Left hindlimb (tissue), 1 donor: Measurements from ENCODE around the gene IGSF21.

ENCODE experiments used
- DNase-seq: peaks from one replicate; pipeline ENCODE4 v3.0.0-alpha.2; 2018

IGSF21 gene

GRCh38 chr1:18107369-18108298 lies at the start of gene IGSF21:
Gene IGSF21, plus strand, starts transcription at chr1:18107798. Its CDS starts 331 bp downstream, at chr1:18108129.
- no peak for DNase-seq

GRCh38 chr1:18058206-18058921 lies 49.2 kb upstream of the IGSF21 start:
- DNase-seq, result no peak

GRCh38 chr1:18058981-18059605 lies 48.5 kb upstream of the IGSF21 start:
- no peak for DNase-seq

GRCh38 chr1:18060366-18060765 lies 47.2 kb upstream of the IGSF21 start:
- no peak for DNase-seq

- DNase-seq, result no peak
These were observed 45.4 kb upstream of the IGSF21 start for GRCh38 chr1:18062185-18062584.

- DNase-seq, result no peak
These were observed 43.1 kb upstream of the IGSF21 start for GRCh38 chr1:18064534-18064933.

- DNase-seq, result no peak
These were observed 41.0 kb upstream of the IGSF21 start for GRCh38 chr1:18066576-18066975.

GRCh38 chr1:18069903-18070302 lies 37.7 kb upstream of the IGSF21 start:
- DNase-seq, result no peak

GRCh38 chr1:18072066-18072465 lies 35.5 kb upstream of the IGSF21 start:
- DNase-seq, result no peak

GRCh38 chr1:18073066-18073642 lies 34.4 kb upstream of the IGSF21 start:
- no peak for DNase-seq

- DNase-seq, result no peak
These were observed 29.9 kb upstream of the IGSF21 start for GRCh38 chr1:18077657-18078215.

- DNase-seq, result no peak
These were observed 27.5 kb upstream of the IGSF21 start for GRCh38 chr1:18079941-18080735.

- no peak for DNase-seq
These were observed 22.1 kb upstream of the IGSF21 start for GRCh38 chr1:18085387-18086074.

GRCh38 chr1:18088077-18088594 lies 19.5 kb upstream of the IGSF21 start:
- DNase-seq, result no peak

- DNase-seq, result no peak
These were observed 18.1 kb upstream of the IGSF21 start for GRCh38 chr1:18089488-18089887.

GRCh38 chr1:18090636-18091035 lies 17.0 kb upstream of the IGSF21 start:
- DNase-seq, result no peak

GRCh38 chr1:18091660-18092446 lies 15.7 kb upstream of the IGSF21 start:
- no peak for DNase-seq

GRCh38 chr1:18093193-18093592 lies 14.4 kb upstream of the IGSF21 start:
- no peak for DNase-seq

- no peak for DNase-seq
These were observed 14.0 kb upstream of the IGSF21 start for GRCh38 chr1:18093646-18094045.

- DNase-seq, result no peak
These were observed 13.5 kb upstream of the IGSF21 start for GRCh38 chr1:18094096-18094495.
